HG03457 (cell line): Measurements from ENCODE around the gene CIITA.
"Not testable (repeated sequence)": the region's sequence is repeated elsewhere in the genome, so short reads cannot be mapped to it uniquely, and the experiment has no call there.

ENCODE experiments used
- ATAC-seq: cut with Tn5 transposase; IDR thresholded peaks from one replicate; pipeline ENCODE4 v1.9.1; 2021; ENCODE audit warnings: moderate number of reproducible peaks; ENCODE audit not compliant: unreplicated experiment

The CIITA gene

GRCh38 chr16:10934325-10935107 is 57.5 kb downstream of the CIITA start:
- ATAC-seq: no peak

GRCh38 chr16:10935226-10935915 is 58.4 kb downstream of the CIITA start:
- no peak for ATAC-seq

- ATAC-seq: no peak
These were observed 59.4 kb downstream of the CIITA start for GRCh38 chr16:10936272-10936984.

GRCh38 chr16:10937068-10937859 is 60.3 kb downstream of the CIITA start:
- ATAC-seq: no peak

- no peak for ATAC-seq
These were observed 61.3 kb downstream of the CIITA start for GRCh38 chr16:10938321-10938720.

GRCh38 chr16:10938796-10939648 is 62.0 kb downstream of the CIITA start:
- no peak for ATAC-seq

- no peak for ATAC-seq
These were observed 62.7 kb downstream of the CIITA start for GRCh38 chr16:10939649-10940234.

- ATAC-seq: no peak
These were observed 63.6 kb downstream of the CIITA start for GRCh38 chr16:10940501-10941079.

GRCh38 chr16:10941127-10941933 is 64.3 kb downstream of the CIITA start:
- no peak for ATAC-seq

- ATAC-seq: not testable (repeated sequence)
These were observed 64.9 kb downstream of the CIITA start for GRCh38 chr16:10941935-10942351.

- peak; percentile 43 for ATAC-seq
These were observed 65.5 kb downstream of the CIITA start, which contains the start of gene DEXI for GRCh38 chr16:10942352-10943063. DEXI (minus strand) TSS chr16:10942468; CDS start chr16:10942005, 463 bp downstream.

GRCh38 chr16:10943064-10943353 is 66.0 kb downstream of the CIITA start:
- ATAC-seq: no peak

- ATAC-seq: peak; percentile 53
These were observed 67.5 kb downstream of the CIITA start, which contains the start of gene CLEC16A for GRCh38 chr16:10944249-10945064. CLEC16A (plus strand) TSS chr16:10944564; CDS start chr16:10944718, 154 bp downstream.

- no peak for ATAC-seq
These were observed 68.2 kb downstream of the CIITA start for GRCh38 chr16:10945065-10945787.

- no peak for ATAC-seq
These were observed 69.3 kb downstream of the CIITA start for GRCh38 chr16:10946308-10946707.

- no peak for ATAC-seq
These were observed 70.3 kb downstream of the CIITA start for GRCh38 chr16:10947211-10947787.
